IPS-NIHi11 (cell line): Measurements from ENCODE around the gene SLCO2B1.

Experiments used
- DNase-seq: peaks from one replicate; pipeline ENCODE4 v3.0.0; 2012; ENCODE audit warnings: mixed read lengths, low spot score

Gene SLCO2B1

GRCh38 chr11:75248924-75249256, 98.0 kb downstream of the SLCO2B1 start:
- no peak for DNase-seq

GRCh38 chr11:75249704-75250103, 98.8 kb downstream of the SLCO2B1 start:
- DNase-seq = no peak

GRCh38 chr11:75254326-75254725, 103.4 kb downstream of the SLCO2B1 start:
- no peak for DNase-seq
